ENCODE data around the gene MKLN1. TPM values are rescaled to one million over a fixed set of nuclear protein-coding genes. Genes with fewer than 3 reads are reported as not detected.
"Not testable (repeated sequence)": the region's sequence is repeated elsewhere in the genome, so short reads cannot be mapped to it uniquely, and the experiment has no call there.

MKLN1 gene
- total RNA-seq, 2 experiments from 2014 or later: 38.5 TPM

DNA sequence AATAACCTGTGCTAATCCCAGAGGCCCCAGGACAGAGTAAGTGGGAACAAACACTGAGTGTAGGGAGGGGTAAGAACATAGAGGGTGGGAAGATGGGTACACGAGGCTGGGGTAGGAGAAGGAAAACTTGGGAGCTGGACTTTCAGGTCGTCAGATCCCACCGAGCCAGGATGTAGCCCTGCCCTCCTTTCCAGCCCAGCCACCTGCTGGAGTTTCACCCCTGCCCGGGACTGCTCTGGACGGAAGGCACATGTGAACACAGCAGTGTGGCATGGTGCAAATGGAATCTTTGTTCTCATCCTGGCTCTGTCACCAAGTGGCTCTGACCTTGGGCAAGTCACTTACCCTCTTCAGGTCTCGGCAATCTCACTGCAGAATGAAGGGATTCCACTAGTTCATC is 176.0 kb downstream of the MKLN1 start:
- TF ChIP-seq CTCF (IDR thresholded peaks at IDR 0.05): no peak
- Mint-ChIP-seq H3K27ac (no peak overlapping the region), H3K4me1 (ENCODE audit: low read depth) (peaks cover 44% of the 10 kb centered on the region), H3K36me3 (ENCODE audit: low read depth) (no peaks in the 10 kb centered on the region), H3K9me3 (no peaks in the 10 kb centered on the region), H3K27me3 (no peaks in the 10 kb centered on the region), H3K4me3 (no peak overlapping the region)
- DNase-seq (no peak), ATAC-seq (no peak)
- intact Hi-C loops (cut with micrococcal nuclease): no loop called here
- POLR2A ChIA-PET: no interaction called here
- CTCF ChIA-PET: interaction anchor here (1.0 to 1.9 kb wide), 4 partner anchors 10 to 43 kb away, joined by 4 to 16 read pairs (median 4); no protein-coding TSS in a partner anchor

- DNase-seq (no peak), ATAC-seq (no peak)
- Mint-ChIP-seq H3K27me3 (peaks cover 4% of the 10 kb centered on the region), H3K4me3 (no peak overlapping the region), H3K9me3 (no peaks in the 10 kb centered on the region), H3K36me3 (ENCODE audit: low read depth) (no peaks in the 10 kb centered on the region), H3K27ac (no peak overlapping the region), H3K4me1 (ENCODE audit: low read depth) (peaks cover 44% of the 10 kb centered on the region)
- no peak for TF ChIP-seq CTCF (IDR thresholded peaks at IDR 0.05)
- POLR2A ChIA-PET: interaction anchor here (1.0 kb wide), 1 partner anchor 394 kb away, joined by 3 read pairs; no protein-coding TSS in a partner anchor
- intact Hi-C loops (cut with micrococcal nuclease): no loop called here
- CTCF ChIA-PET: interaction anchor here (0.7 to 1.9 kb wide), 4 partner anchors 9 to 150 kb away, joined by 3 to 16 read pairs (median 4); no protein-coding TSS in a partner anchor
These were observed 176.7 kb downstream of the MKLN1 start for GRCh38 chr7:131504157-131504899.

DNA sequence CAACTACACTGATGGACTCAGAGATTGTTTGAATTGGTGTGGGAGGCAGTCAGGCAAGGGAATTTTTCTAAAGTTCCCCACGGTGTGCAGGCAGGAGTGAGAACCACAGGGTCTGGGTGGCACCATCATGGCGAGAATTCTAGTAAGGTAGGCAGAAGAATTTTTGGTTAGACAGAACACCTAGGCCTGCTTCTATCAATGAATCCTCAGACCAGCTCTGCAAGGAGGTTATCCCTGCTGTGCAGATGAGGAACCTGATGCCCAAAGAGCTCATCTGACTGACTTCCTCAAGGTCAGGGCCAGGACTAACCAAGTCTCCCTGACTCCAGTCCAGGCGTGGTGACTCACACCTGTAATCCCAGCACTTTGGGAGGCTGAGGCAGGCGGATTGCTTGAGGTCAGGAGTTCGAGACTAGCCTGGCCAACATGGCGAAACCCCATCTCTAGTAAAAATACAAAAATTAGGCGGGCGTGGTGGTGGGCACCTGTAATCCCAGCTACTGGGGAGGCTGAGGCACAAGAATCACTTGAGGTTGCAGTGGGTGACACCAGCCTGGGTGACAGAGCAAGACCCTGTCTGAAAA is 177.5 kb downstream of the MKLN1 start:
- H3K27me3 Mint-ChIP-seq; DNase-seq; H3K9me3 Mint-ChIP-seq; H3K4me3 Mint-ChIP-seq; intact Hi-C loops (cut with micrococcal nuclease); H3K36me3 Mint-ChIP-seq (ENCODE audit: low read depth); H3K27ac Mint-ChIP-seq; ATAC-seq: not testable (repeated sequence)
- peaks cover 44% of the 10 kb centered on the region for H3K4me1 Mint-ChIP-seq (ENCODE audit: low read depth)
- CTCF ChIA-PET: interaction anchor here (0.7 to 1.9 kb wide), 3 partner anchors 9 to 150 kb away, joined by 3 to 16 read pairs (median 4); no protein-coding TSS in a partner anchor
- POLR2A ChIA-PET: interaction anchor here (1.0 kb wide), 1 partner anchor 395 kb away, joined by 3 read pairs; no protein-coding TSS in a partner anchor

GRCh38 chr7:131505636-131506557 is 178.2 kb downstream of the MKLN1 start:
- Mint-ChIP-seq H3K4me1 (ENCODE audit: low read depth) (peaks cover 37% of the 10 kb centered on the region), H3K27ac (no peak overlapping the region), H3K36me3 (ENCODE audit: low read depth) (no peaks in the 10 kb centered on the region), H3K27me3 (peaks cover 4% of the 10 kb centered on the region), H3K9me3 (no peaks in the 10 kb centered on the region), H3K4me3 (no peak overlapping the region)
- ATAC-seq (no peak), DNase-seq (no peak)
- TF ChIP-seq CTCF (IDR thresholded peaks at IDR 0.05): no peak
- intact Hi-C loops (cut with micrococcal nuclease): no loop called here
- POLR2A ChIA-PET: interaction anchor here (1.0 kb wide), 1 partner anchor 396 kb away, joined by 3 read pairs; no protein-coding TSS in a partner anchor
- CTCF ChIA-PET: interaction anchor here (1.3 to 2.1 kb wide), 4 partner anchors 9 to 149 kb away, joined by 4 to 16 read pairs (median 6); no protein-coding TSS in a partner anchor

GRCh38 chr7:131506597-131506996 is 178.9 kb downstream of the MKLN1 start:
- H3K4me1 Mint-ChIP-seq (ENCODE audit: low read depth): peaks cover 30% of the 10 kb centered on the region
- intact Hi-C loops (cut with micrococcal nuclease): no loop called here
- no peak for DNase-seq
- H3K4me3 Mint-ChIP-seq: no peak overlapping the region
- no peak for ATAC-seq
- no peaks in the 10 kb centered on the region for H3K9me3 Mint-ChIP-seq
- ChIA-PET CTCF (interaction anchor here (0.7 to 2.7 kb wide), 7 partner anchors 10 to 622 kb away, joined by 3 to 13 read pairs (median 5); no protein-coding TSS in a partner anchor), POLR2A (no interaction called here)
- peaks cover 4% of the 10 kb centered on the region for H3K27me3 Mint-ChIP-seq
- TF ChIP-seq CTCF (IDR thresholded peaks at IDR 0.05): no peak
- H3K36me3 Mint-ChIP-seq (ENCODE audit: low read depth): no peaks in the 10 kb centered on the region
- H3K27ac Mint-ChIP-seq: no peak overlapping the region

Data from activated CD8-positive, alpha-beta T cell treated with anti-CD3 and anti-CD28 coated beads for 36 hours (primary cell).